Measurements from ENCODE around the gene COL5A3.

DNA sequence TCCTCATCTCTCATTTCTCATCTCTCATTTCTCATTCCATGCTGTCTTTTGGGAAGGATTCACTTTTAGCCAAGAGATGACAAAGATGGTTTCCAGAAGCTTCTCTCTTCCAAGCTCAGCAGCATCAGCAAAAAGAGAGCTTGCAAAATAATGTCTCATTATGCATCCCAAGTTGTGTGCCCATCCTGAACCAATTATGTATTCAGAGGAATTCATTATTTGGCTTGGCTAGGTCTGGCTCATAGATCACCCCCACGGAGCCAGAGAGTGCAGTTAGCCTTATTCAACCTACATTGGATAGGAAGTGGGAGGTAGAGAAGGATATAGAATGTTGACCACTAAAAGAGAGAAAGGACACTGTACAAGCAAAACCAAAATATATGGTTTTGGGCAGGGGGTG lies 68.6 kb downstream of the COL5A3 start:
- TF ChIP-seq, protein P1, sequence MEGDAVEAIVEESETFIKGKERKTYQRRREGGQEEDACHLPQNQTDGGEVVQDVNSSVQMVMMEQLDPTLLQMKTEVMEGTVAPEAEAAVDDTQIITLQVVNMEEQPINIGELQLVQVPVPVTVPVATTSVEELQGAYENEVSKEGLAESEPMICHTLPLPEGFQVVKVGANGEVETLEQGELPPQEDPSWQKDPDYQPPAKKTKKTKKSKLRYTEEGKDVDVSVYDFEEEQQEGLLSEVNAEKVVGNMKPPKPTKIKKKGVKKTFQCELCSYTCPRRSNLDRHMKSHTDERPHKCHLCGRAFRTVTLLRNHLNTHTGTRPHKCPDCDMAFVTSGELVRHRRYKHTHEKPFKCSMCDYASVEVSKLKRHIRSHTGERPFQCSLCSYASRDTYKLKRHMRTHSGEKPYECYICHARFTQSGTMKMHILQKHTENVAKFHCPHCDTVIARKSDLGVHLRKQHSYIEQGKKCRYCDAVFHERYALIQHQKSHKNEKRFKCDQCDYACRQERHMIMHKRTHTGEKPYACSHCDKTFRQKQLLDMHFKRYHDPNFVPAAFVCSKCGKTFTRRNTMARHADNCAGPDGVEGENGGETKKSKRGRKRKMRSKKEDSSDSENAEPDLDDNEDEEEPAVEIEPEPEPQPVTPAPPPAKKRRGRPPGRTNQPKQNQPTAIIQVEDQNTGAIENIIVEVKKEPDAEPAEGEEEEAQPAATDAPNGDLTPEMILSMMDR (IDR thresholded peaks at IDR 0.05), result no peak
- TF ChIP-seq POLR2A (IDR thresholded peaks at IDR 0.05) (no peak), EP300 (IDR thresholded peaks at IDR 0.05) (no peak)

All from upper lobe of left lung (tissue), 4 donors.